HG02798 (cell line): ENCODE results near the gene SLC35E4.
"Not testable (repeated sequence)": the region's sequence is repeated elsewhere in the genome, so short reads cannot be mapped to it uniquely, and the experiment has no call there.

ENCODE experiments used
- ATAC-seq: cut with Tn5 transposase; IDR thresholded peaks from one replicate; pipeline ENCODE4 v1.9.1; 2021; ENCODE audit warnings: mild to moderate bottlenecking; ENCODE audit not compliant: unreplicated experiment, poor library complexity

The SLC35E4 gene

GRCh38 chr22:30679895-30680690 is 44.5 kb downstream of the SLC35E4 start:
- ATAC-seq = not testable (repeated sequence)

GRCh38 chr22:30680991-30681770 is 45.6 kb downstream of the SLC35E4 start:
- no peak for ATAC-seq

GRCh38 chr22:30681831-30682230 is 46.2 kb downstream of the SLC35E4 start:
- no peak for ATAC-seq

- no peak for ATAC-seq
Measured at GRCh38 chr22:30685178-30685577, 49.6 kb downstream of the SLC35E4 start.

GRCh38 chr22:30687358-30687757 is 51.8 kb downstream of the SLC35E4 start:
- no peak for ATAC-seq

GRCh38 chr22:30689622-30690021 is 54.0 kb downstream of the SLC35E4 start:
- no peak for ATAC-seq

GRCh38 chr22:30691204-30691603 is 55.6 kb downstream of the SLC35E4 start:
- no peak for ATAC-seq

- ATAC-seq = no peak
Measured at GRCh38 chr22:30694171-30694639, 58.6 kb downstream of the SLC35E4 start.

- ATAC-seq = no peak
Measured at GRCh38 chr22:30694640-30695350, 59.2 kb downstream of the SLC35E4 start, which contains the start of gene OSBP2. OSBP2 (plus strand) TSS chr22:30694874; CDS start chr22:30694910, 36 bp downstream.

GRCh38 chr22:30695351-30695851 is 59.8 kb downstream of the SLC35E4 start:
- no peak for ATAC-seq

GRCh38 chr22:30695871-30696655 is 60.5 kb downstream of the SLC35E4 start:
- no peak for ATAC-seq
